Ectodermal cell (in vitro differentiated cells): Measurements from ENCODE around the gene HTRA3.
"Not testable (repeated sequence)": the region's sequence is repeated elsewhere in the genome, so short reads cannot be mapped to it uniquely, and the experiment has no call there.

Experiments used
- H3K27ac ChIP-seq: 2 replicates; pipeline ENCODE4 v1.7.0; 2013; ENCODE audit warnings: mild to moderate bottlenecking, low read depth, low read length; ENCODE audit not compliant: insufficient read depth, poor library complexity, severe bottlenecking
- H3K27me3 ChIP-seq: 2 replicates; pipeline ENCODE4 v1.7.0; 2013; ENCODE audit warnings: mild to moderate bottlenecking, low read length; ENCODE audit not compliant: insufficient read depth, control insufficient read depth, poor library complexity, severe bottlenecking
- H3K36me3 ChIP-seq: one replicate; pipeline ENCODE4 v1.7.0; 2013; ENCODE audit warnings: low read length; ENCODE audit not compliant: control insufficient read depth, insufficient read depth
- H3K4me1 ChIP-seq: one replicate; pipeline ENCODE4 v1.7.0; 2013; ENCODE audit warnings: low read length; ENCODE audit not compliant: control insufficient read depth, insufficient read depth
- H3K4me3 ChIP-seq: 2 replicates; pipeline ENCODE4 v1.7.0; 2013; ENCODE audit warnings: low read depth, low read length, control low read depth; ENCODE audit not compliant: insufficient read depth
- H3K9me3 ChIP-seq: 2 replicates; pipeline ENCODE4 v1.7.0; 2013; ENCODE audit warnings: mild to moderate bottlenecking, low read length, moderate library complexity; ENCODE audit not compliant: control insufficient read depth
- WGBS, 2 experiments: methylation state at CpG; one replicate each; pipeline ENCODE4 v1.1.7; 2013; ENCODE audit warnings: missing lambda C conversion rate in 2 of 2; 5-methylcytosine and 5-hydroxymethylcytosine counted together

HTRA3 gene

DNA sequence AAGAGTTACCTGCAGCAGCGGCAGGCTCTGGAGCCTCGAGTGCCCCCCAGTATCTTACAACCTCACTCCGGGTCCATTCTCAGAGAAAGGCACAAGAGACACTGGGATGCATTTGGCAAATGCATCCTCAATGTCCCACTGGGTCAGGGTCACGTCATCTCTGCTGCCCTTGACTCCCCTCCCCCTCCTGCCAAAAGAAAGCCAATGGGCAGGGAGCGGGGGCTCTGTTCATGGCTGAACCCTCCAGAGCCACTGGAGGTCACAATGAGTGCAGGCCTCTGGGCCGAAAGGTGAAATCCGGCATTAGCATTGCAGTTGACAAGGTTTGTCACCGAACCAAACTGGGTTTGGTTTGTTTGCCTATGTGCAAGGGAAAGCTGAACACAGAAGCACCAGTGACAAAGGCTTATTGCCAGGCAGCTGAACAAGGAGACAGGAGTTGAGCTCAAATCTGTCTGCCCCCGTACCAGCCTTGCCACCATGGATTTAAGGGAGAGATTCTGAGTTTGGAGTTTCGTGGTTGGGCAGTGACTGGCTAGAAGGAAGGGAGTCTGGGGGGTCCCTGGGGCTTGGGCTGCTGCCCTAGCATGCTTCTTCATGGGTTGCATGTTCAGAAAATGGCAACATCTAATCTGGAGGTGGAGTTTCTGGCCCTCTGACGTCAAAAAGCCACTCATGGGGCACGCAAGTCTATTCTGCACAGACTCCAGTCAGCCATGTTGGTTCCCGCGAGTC is 64.3 kb downstream of the HTRA3 start:
- Histone ChIP-seq H3K36me3 (no peaks in the 10 kb centered on the region), H3K27ac (no peak overlapping the region), H3K4me1 (no peaks in the 10 kb centered on the region), H3K9me3 (no peaks in the 10 kb centered on the region), H3K27me3 (no peaks in the 10 kb centered on the region), H3K4me3 (no peak overlapping the region)
- 85 to 86% methylated on average over 14 of the region's 14 CpGs for WGBS, 2 experiments

DNA sequence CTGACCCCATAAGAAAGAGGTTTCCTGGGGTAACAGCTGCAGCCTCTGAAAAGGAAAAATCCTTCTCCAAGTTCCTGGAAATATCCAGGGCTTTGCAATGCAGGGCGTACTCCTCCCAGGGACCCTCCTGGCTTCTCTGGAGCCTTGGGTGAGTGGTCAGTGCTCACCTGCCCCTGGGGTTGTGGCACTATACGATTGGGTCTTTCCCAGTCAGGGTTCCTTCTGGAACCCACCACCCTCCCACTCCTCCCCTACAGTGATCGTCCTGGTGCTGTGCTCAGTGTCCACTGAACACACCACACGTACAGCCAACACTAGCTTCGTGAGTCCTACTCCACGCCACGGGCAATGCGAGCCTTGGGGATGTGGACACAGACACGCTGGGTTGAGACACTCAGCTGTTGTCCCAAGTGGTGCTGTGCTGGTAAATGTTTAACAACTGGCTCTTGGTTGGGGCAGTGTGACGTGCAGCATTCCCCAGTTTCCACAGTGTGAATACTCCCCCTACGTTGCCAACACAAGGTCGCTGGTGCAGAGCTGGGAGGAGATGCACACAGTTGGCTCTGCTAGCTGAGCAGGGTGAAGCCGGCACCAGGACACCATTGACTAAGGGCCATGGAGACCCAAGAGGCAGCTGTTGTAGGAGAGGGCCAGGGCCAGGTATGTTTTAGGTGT is 65.4 kb downstream of the HTRA3 start:
- H3K36me3 ChIP-seq, result no peaks in the 10 kb centered on the region
- WGBS, 2 experiments, result 93% methylated on average over 13 of the region's 13 CpGs
- no peaks in the 10 kb centered on the region for H3K27me3 ChIP-seq
- H3K27ac ChIP-seq, result no peak overlapping the region
- no peaks in the 10 kb centered on the region for H3K4me1 ChIP-seq
- H3K9me3 ChIP-seq, result no peaks in the 10 kb centered on the region
- H3K4me3 ChIP-seq, result no peak overlapping the region

DNA sequence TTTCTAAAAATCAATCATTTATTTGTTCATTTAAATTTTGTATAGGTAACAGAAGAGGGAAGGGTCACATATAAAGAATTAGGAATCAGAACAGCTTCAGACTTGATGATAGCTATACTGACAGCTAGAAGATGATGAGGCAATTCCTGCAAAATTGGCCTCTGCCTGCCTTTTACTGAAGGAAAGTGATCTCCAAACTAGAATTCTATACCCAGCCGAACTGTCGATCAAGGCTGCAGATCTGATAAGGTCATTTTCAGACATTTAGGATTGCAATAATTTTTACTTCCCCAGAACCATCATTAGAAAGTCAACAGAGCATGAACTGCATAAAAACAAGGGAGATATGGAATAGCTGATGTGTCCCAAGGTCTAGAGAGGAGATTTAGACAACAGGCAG is 66.3 kb downstream of the HTRA3 start:
- Histone ChIP-seq H3K9me3 (no peaks in the 10 kb centered on the region), H3K36me3 (no peaks in the 10 kb centered on the region)
- 92 to 100% methylated on average over 2 of the region's 2 CpGs for WGBS, 2 experiments

DNA sequence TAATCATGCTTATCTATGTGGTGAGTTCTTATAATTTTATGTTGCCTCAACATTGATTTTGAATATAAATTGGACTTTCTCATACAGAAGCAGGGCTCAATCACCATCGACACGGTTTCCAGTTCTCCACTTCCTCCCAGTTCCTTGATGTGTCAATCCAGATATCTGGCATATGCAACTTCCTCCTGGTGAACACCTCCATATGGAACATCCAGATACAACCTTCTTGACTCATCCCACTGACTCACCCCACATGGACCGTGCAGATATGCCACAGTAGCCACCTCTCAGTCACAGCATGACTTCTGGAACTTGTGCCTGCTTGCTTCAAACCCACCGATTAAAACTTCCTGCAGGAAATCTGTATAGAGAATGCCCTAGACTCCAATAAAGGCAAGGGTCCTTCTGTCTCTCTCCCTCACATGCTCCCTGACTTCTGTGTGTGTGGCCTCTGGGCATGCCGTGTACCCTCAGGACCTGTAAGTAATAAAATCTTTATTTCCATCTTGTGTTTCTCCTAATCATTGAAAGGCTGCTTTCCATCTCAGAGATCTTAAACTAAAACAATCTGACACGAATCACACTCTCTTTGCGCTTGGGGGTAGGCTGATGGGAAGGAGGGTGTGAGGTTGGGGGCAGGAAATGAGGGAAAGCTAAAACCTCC is 67.0 kb downstream of the HTRA3 start:
- Histone ChIP-seq H3K36me3 (no peaks in the 10 kb centered on the region), H3K27me3 (no peaks in the 10 kb centered on the region), H3K27ac (no peak overlapping the region), H3K4me3 (no peak overlapping the region), H3K4me1 (no peaks in the 10 kb centered on the region), H3K9me3 (no peaks in the 10 kb centered on the region)
- 93 to 95% methylated on average over 6 to 7 of the region's 7 CpGs for WGBS, 2 experiments

More for the DNA sequence above, 66.3 kb downstream of the HTRA3 start:
- Histone ChIP-seq H3K4me1 (no peaks in the 10 kb centered on the region), H3K27me3 (no peaks in the 10 kb centered on the region), H3K27ac (no peak overlapping the region), H3K4me3 (no peak overlapping the region)

DNA sequence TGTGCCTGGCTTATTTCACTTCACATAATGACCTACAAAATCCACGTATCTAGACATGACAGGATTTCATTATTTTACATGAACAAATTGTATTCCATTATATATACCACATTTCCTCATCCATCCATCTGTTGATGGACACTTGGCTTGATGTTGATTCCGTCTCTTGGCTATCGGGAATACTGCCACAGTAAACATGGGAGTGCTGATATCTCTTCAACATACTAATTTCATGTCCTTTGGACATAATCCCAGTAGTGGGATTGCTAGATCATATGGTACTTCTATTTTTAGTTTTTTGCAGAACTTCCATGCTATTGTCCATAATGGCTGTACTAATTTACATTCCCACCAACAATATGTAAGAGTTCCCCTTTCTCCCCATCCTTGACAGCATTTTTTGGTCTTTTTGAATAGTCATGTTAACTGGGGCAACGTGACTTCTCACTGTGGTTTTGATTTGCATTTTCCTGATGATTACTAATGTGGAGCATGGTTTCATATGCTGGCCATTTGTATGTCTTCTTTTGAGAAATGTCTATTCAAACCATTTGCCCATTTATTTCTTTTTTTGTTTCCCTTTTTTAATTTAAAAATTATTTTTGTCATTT is 68.9 kb downstream of the HTRA3 start:
- H3K27me3 ChIP-seq, result no peaks in the 10 kb centered on the region
- no peak overlapping the region for H3K4me3 ChIP-seq
- no peak overlapping the region for H3K27ac ChIP-seq
- H3K9me3 ChIP-seq, result no peaks in the 10 kb centered on the region
- H3K4me1 ChIP-seq, result no peaks in the 10 kb centered on the region
- 88 to 95% methylated on average over 4 of the region's 4 CpGs for WGBS, 2 experiments
- no peaks in the 10 kb centered on the region for H3K36me3 ChIP-seq

DNA sequence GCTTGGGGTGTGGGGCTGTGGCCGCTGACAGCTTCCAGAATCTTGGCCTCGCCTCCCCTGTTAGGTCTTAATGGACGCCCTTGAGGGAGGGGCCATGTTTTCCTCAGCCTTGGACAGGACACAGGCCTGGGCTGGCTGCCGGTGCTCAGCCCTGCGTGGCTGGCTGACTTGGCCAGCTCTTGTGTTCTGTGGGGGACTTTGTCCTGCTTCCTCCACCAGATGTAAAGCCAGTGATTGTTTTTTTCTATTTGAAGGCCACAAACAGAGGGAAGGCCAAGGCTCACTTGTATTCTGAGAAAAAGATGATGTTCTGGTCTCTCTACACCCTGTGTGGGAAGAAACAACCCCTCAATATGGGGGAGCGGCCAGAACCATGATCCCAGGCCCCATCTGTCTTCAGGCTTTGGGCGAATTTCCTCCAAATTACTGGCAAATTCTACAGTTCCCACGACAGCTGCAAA is 71.3 kb downstream of the HTRA3 start:
- Histone ChIP-seq H3K4me3 (no peak overlapping the region), H3K4me1 (no peaks in the 10 kb centered on the region), H3K27me3 (no peaks in the 10 kb centered on the region), H3K27ac (no peak overlapping the region), H3K36me3 (no peaks in the 10 kb centered on the region), H3K9me3 (no peaks in the 10 kb centered on the region)
- WGBS, 2 experiments, result 87 to 92% methylated on average over 8 of the region's 8 CpGs

DNA sequence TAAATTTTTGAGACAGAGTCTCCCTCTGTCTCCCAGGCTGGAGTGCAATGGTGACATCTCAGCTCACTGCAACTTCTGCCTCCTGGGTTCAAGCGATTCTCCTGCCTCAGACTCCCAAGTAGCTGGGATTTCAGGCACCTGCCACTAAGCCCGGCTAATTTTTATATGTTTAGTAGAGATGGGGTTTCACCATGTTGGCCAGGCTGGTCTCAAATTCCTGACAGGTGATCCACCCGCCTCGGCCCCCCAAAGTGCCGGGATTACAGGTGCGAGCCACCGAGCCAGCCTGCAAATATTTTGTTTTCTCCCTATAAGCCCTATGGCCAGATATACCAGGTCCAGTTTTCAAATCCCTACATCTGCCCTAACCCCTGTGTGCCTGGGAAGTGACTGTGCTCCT is 71.7 kb downstream of the HTRA3 start:
- H3K27ac ChIP-seq, H3K27me3 ChIP-seq, H3K4me1 ChIP-seq, H3K4me3 ChIP-seq, H3K9me3 ChIP-seq, H3K36me3 ChIP-seq: not testable (repeated sequence)
- 93 to 97% methylated on average over 7 of the region's 7 CpGs for WGBS, 2 experiments

DNA sequence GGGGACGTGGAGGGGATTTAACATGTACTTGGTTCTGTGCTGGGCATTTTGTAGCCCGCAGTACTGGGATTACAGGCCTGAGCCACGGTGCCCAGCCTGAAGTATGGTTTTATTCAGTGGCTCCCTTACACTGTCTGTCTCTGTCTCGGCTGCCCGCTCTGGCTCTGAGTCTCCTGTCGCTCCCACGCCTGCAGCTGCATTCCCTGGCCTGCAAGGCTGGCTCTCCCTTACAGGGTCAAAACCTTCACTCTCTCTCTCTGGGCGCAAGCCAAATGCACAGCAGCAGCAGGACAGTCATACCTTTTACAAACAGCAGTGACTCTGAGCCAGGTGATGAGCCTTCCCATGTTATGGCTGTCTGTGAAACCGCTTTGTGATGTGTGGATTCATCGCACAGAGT is 72.1 kb downstream of the HTRA3 start:
- no peak overlapping the region for H3K4me3 ChIP-seq
- H3K27ac ChIP-seq, result no peak overlapping the region
- no peaks in the 10 kb centered on the region for H3K27me3 ChIP-seq
- H3K36me3 ChIP-seq, result no peaks in the 10 kb centered on the region
- H3K9me3 ChIP-seq, result no peaks in the 10 kb centered on the region
- WGBS, 2 experiments, result 92 to 95% methylated on average over 10 of the region's 10 CpGs
- no peaks in the 10 kb centered on the region for H3K4me1 ChIP-seq

DNA sequence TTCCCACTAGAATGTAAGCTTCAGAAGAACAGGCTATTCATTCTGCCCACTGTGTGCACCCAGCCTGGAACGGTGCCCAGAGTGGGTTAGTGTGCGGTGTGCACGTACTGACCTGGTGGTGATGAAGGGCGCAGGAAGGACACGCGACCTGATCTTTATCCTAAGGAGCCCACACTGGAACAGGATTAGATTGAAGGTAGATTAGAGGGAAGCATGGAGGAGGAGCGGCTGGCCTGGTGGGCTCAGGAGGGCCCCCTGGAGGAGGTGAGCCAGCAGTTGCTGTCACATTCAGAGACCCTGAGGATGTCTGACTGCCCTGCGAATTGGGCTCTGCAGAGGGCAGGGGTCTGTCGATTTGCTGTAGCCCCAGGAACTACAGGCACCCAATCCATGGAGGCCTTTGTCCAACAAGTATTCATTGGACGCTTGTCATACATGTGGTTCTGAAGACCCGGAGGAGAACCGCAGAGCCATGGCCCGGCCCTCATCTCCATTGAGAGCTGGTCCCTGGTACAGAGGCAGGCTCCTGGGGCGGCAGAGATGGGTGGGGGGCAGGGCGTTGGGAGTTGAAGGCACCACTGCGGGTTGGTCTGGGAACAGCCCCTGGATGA is 73.2 kb downstream of the HTRA3 start:
- Histone ChIP-seq H3K27me3 (no peaks in the 10 kb centered on the region), H3K27ac (no peak overlapping the region), H3K36me3 (no peaks in the 10 kb centered on the region), H3K4me3 (no peak overlapping the region), H3K4me1 (no peaks in the 10 kb centered on the region), H3K9me3 (no peaks in the 10 kb centered on the region)
- 78 to 80% methylated on average over 16 of the region's 16 CpGs for WGBS, 2 experiments
